ENCODE results near the gene VPS25. TPM values are rescaled to one million over a fixed set of nuclear protein-coding genes. Genes with fewer than 3 reads are reported as not detected.
"Not testable (repeated sequence)": the region's sequence is repeated elsewhere in the genome, so short reads cannot be mapped to it uniquely, and the experiment has no call there.

VPS25 gene
- total RNA-seq, 2 donors from 2014 or later: 17.8 to 23.9 TPM

- no peak for DNase-seq
- Histone ChIP-seq H3K27ac (no peak overlapping the region), H3K36me3 (replicated peaks in 1 of 2; ENCODE audit: insufficient read depth in 1 of 2, low read depth in 2 of 2) (no peaks in the 10 kb centered on the region), H3K4me1 (peaks cover 1% of the 10 kb centered on the region), H3K9me3 (no peaks in the 10 kb centered on the region), H3K27me3 (no peaks in the 10 kb centered on the region), H3K4me3 (no peak overlapping the region)
- no peak for ATAC-seq
- intact Hi-C loops (cut with DNase I): no loop called here
- no peak for TF ChIP-seq CTCF (IDR thresholded peaks at IDR 0.05)
- no peak for TF ChIP-seq POLR2A (IDR thresholded peaks at IDR 0.05)
Measured at GRCh38 chr17:42767512-42767911, 5.7 kb upstream of the VPS25 start.

DNA sequence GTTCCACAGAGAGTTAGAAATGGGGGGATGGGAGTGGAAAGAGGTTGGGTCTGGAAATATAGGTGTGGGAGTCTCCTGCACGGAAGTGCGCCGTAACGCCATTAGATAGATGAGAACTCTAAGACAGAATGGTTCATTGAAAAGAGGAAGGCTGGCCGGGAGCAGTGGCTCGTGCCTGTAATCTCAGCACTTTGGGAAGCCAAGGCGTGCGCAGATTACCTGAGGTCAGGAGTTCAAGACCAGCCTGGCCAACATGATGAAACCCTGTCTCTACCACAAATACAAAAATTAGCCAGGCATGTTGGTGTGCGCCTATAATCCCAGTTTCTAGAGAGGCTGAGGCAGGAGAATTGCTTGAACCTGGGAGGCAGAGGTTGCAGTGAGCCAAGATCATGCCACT lies 5.2 kb upstream of the VPS25 start:
- 60 to 75% methylated on average over 9 of the region's 9 CpGs for WGBS, 2 donors

GRCh38 chr17:42769964-42770363 lies 3.3 kb upstream of the VPS25 start:
- ATAC-seq; H3K4me3 ChIP-seq; H3K27me3 ChIP-seq; intact Hi-C loops (cut with DNase I); H3K9me3 ChIP-seq; DNase-seq; H3K27ac ChIP-seq; H3K36me3 ChIP-seq (replicated peaks in 1 of 2; ENCODE audit: insufficient read depth in 1 of 2, low read depth in 2 of 2): not testable (repeated sequence)
- peaks cover 13% of the 10 kb centered on the region for H3K4me1 ChIP-seq
- WGBS, 2 donors: 52 to 58% methylated on average over 10 of the region's 10 CpGs

More for the DNA sequence above, 5.2 kb upstream of the VPS25 start:
- H3K27ac ChIP-seq; H3K4me1 ChIP-seq; ATAC-seq; H3K36me3 ChIP-seq (replicated peaks in 1 of 2; ENCODE audit: insufficient read depth in 1 of 2, low read depth in 2 of 2); H3K27me3 ChIP-seq; H3K9me3 ChIP-seq; DNase-seq; intact Hi-C loops (cut with DNase I); H3K4me3 ChIP-seq: not testable (repeated sequence)

GRCh38 chr17:42772945-42773289 lies 332 bp upstream of the VPS25 start:
- H3K36me3 ChIP-seq (replicated peaks in 1 of 2; ENCODE audit: insufficient read depth in 1 of 2, low read depth in 2 of 2): peaks cover 3 to 10% of the 10 kb centered on the region in 2 donors
- H3K4me1 ChIP-seq: peaks cover 13% of the 10 kb centered on the region
- WGBS, 2 donors: 3 to 6% methylated on average over 3 of the region's 3 CpGs
- TF ChIP-seq CTCF (IDR thresholded peaks at IDR 0.05): peak in 1 of 7 experiments; percentile 12
- no peak for TF ChIP-seq POLR2A (IDR thresholded peaks at IDR 0.05)
- peak overlapping the region in 3 of 4 donors; percentile 32 to 78 (median 70) for H3K27ac ChIP-seq
- intact Hi-C loops (cut with DNase I): no loop called here
- ATAC-seq (no peak), DNase-seq (no peak)
- H3K4me3 ChIP-seq: peak overlapping the region; percentile 74 to 90
- H3K27me3 ChIP-seq: no peaks in the 10 kb centered on the region
- no peaks in the 10 kb centered on the region for H3K9me3 ChIP-seq

GRCh38 chr17:42774066-42774745 lies 957 bp downstream of the VPS25 start:
- intact Hi-C loops (cut with DNase I): no loop called here
- Histone ChIP-seq H3K27ac (no peak overlapping the region), H3K4me1 (peaks cover 13% of the 10 kb centered on the region), H3K9me3 (no peaks in the 10 kb centered on the region), H3K36me3 (replicated peaks in 1 of 2; ENCODE audit: insufficient read depth in 1 of 2, low read depth in 2 of 2) (peaks cover 6 to 16% of the 10 kb centered on the region in 2 donors), H3K27me3 (no peaks in the 10 kb centered on the region), H3K4me3 (peak overlapping the region in 1 of 2 donors; percentile 74)
- DNase-seq (no peak), ATAC-seq (no peak)
- 67 to 70% methylated on average over 3 of the region's 3 CpGs for WGBS, 2 donors
- TF ChIP-seq CTCF (IDR thresholded peaks at IDR 0.05): no peak
- TF ChIP-seq POLR2A (IDR thresholded peaks at IDR 0.05): no peak

- no peak for TF ChIP-seq CTCF (IDR thresholded peaks at IDR 0.05)
- no peak for TF ChIP-seq POLR2A (IDR thresholded peaks at IDR 0.05)
- Histone ChIP-seq H3K27ac (no peak overlapping the region), H3K9me3 (no peaks in the 10 kb centered on the region), H3K27me3 (peaks cover 0 to 2% of the 10 kb centered on the region in 2 donors), H3K4me1 (peaks cover 23% of the 10 kb centered on the region), H3K4me3 (no peak overlapping the region), H3K36me3 (replicated peaks in 1 of 2; ENCODE audit: insufficient read depth in 1 of 2, low read depth in 2 of 2) (peaks cover 6 to 17% of the 10 kb centered on the region in 2 donors)
- intact Hi-C loops (cut with DNase I): no loop called here
- ATAC-seq (no peak), DNase-seq (no peak)
- 58 to 61% methylated on average over 3 of the region's 3 CpGs for WGBS, 2 donors
Measured at GRCh38 chr17:42775534-42776098, 2.4 kb downstream of the VPS25 start.

All from body of pancreas (tissue), 4 donors.